ENCODE results near the gene SEMA4A.

DNA sequence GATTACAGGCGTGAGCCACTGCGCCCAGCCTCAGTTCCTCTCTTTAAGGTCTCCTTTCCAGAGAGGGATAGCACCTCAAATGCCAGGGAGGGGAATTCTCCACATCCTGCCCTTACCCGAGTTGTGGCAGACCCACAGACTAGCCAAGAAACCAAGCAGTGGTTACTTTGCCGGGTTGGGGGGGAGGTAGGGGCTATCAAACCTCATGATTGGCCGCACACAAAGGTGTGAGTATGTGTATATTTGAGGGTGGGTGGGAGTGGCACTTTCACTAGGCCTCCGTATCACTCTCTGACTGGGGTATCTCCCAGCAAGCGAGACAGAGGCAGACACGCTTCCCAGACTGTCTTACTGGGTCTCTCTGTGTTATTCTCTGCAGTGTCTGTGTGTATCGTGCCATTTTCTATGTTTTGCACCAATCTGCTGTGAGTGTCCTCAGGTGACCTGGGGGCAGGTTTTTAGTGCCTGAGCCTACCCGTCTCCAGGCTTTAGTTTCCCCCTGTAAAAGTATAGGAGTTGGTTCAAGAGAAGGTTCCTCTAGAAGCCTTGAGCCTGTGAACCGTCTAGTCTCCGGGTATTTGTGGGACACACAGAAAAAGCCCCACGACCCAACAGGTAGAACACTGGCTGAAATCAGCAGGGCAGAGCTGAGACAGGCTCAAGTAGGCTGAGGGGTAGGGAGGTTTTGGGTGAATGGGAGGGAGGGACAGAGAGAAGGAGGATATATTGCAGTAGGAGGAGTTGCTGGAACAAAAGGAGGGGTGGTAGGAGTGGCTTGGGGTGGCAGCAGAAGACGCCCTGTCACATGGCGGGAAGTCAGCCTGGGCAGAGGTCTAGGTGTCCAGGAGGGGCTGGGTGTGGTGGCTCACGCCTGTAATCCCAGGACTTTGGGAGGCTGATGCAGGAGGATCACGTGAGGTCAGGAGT lies 28.6 kb upstream of the SEMA4A start:
- TF ChIP-seq, protein P1, sequence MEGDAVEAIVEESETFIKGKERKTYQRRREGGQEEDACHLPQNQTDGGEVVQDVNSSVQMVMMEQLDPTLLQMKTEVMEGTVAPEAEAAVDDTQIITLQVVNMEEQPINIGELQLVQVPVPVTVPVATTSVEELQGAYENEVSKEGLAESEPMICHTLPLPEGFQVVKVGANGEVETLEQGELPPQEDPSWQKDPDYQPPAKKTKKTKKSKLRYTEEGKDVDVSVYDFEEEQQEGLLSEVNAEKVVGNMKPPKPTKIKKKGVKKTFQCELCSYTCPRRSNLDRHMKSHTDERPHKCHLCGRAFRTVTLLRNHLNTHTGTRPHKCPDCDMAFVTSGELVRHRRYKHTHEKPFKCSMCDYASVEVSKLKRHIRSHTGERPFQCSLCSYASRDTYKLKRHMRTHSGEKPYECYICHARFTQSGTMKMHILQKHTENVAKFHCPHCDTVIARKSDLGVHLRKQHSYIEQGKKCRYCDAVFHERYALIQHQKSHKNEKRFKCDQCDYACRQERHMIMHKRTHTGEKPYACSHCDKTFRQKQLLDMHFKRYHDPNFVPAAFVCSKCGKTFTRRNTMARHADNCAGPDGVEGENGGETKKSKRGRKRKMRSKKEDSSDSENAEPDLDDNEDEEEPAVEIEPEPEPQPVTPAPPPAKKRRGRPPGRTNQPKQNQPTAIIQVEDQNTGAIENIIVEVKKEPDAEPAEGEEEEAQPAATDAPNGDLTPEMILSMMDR (IDR thresholded peaks at IDR 0.05; ENCODE audit: low read depth, low read length, missing input control), result no peak
- no peak for TF ChIP-seq YY1 (IDR thresholded peaks at IDR 0.05)
- no peak for TF ChIP-seq TAF1 (conservative IDR thresholded peaks at IDR 0.05)
- no peak for TF ChIP-seq JUND (IDR thresholded peaks at IDR 0.05)
- TF ChIP-seq GABPA (IDR thresholded peaks at IDR 0.05 in 1 of 2, conservative IDR thresholded peaks at IDR 0.05 in 1 of 2), result no peak
- TF ChIP-seq, protein P2, sequence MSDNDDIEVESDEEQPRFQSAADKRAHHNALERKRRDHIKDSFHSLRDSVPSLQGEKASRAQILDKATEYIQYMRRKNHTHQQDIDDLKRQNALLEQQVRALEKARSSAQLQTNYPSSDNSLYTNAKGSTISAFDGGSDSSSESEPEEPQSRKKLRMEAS (IDR thresholded peaks at IDR 0.05), result no peak
- TF ChIP-seq ATF3 (IDR thresholded peaks at IDR 0.05), result no peak
